H1 (cell line): ENCODE measurements around the gene RFLNA. TPM values are rescaled to one million over a fixed set of nuclear protein-coding genes. Genes with fewer than 3 reads are reported as not detected.

Experiments used
- CTCF ChIA-PET: fragments of 300-600 bp; sonication (Branson Sonifier 250); formaldehyde crosslinking; loops from one replicate; lab custom pipeline; 2021; ENCODE audit not compliant: partially characterized antibody; lab: Charles Lee
- POLR2A ChIA-PET: fragments of 300-600 bp; sonication (Branson Sonifier 250); formaldehyde crosslinking; loops from one replicate; lab custom pipeline; 2021; ENCODE audit warnings: inconsistent platforms; ENCODE audit not compliant: partially characterized antibody; lab: Charles Lee
- DNase-seq, 2 experiments: peaks; one replicate each; pipeline versions ENCODE4 v3.0.0 to v3.0.0-alpha.2; 2010 to 2022; ENCODE audit warnings: low spot score in 2 of 2, low read depth in 1 of 2, mixed read lengths in 1 of 2
- FAIRE-seq: peaks from 2 replicates; lab custom pipeline; 2011; peaks lifted over from hg19 to GRCh38; lab: Jason Lieb, UNC
- H2AFZ ChIP-seq: 2 replicates; pipeline ENCODE4 v1.8.1; 2012; ENCODE audit warnings: low read length, inconsistent platforms
- H2AK5ac ChIP-seq: 2 replicates; pipeline ENCODE4 v1.6.1; 2013; ENCODE audit warnings: low read depth, low read length
- H2BK120ac ChIP-seq: replicated peaks from 2 replicates; pipeline ENCODE3; 2013; ENCODE audit warnings: low read depth, low read length, inconsistent platforms
- H2BK12ac ChIP-seq: 2 replicates; pipeline ENCODE4 v1.6.1; 2013; ENCODE audit warnings: low read depth, low read length
- H2BK15ac ChIP-seq: 2 replicates; pipeline ENCODE4 v1.6.1; 2013; ENCODE audit warnings: low read length
- H2BK20ac ChIP-seq: 2 replicates; pipeline ENCODE4 v1.6.1; 2013; ENCODE audit warnings: low read length
- H2BK5ac ChIP-seq: 2 replicates; pipeline ENCODE4 v1.6.1; 2013; ENCODE audit warnings: low read depth, low read length
- H3K14ac ChIP-seq: 2 replicates; pipeline ENCODE4 v1.6.1; 2013; ENCODE audit warnings: inconsistent platforms; ENCODE audit not compliant: insufficient read length
- H3K18ac ChIP-seq: 2 replicates; pipeline ENCODE4 v1.6.1; 2013; ENCODE audit warnings: low read length; ENCODE audit errors: extremely low read depth
- H3K23ac ChIP-seq: 2 replicates; pipeline ENCODE4 v1.6.1; 2013; ENCODE audit warnings: inconsistent platforms; ENCODE audit not compliant: insufficient read length
- H3K23me2 ChIP-seq: 2 replicates; pipeline ENCODE4 v1.6.1; 2013; ENCODE audit warnings: low read depth, low read length
- H3K27ac ChIP-seq: 2 replicates; pipeline ENCODE4 v1.6.1; 2011; ENCODE audit warnings: low read depth, low read length, inconsistent platforms
- H3K27me3 ChIP-seq, 4 experiments: replicated peaks in 1 of 4; 1 replicate in 1 of 4; 2 replicates in 3 of 4; pipeline versions ENCODE4 v1.6.1 to v1.8.1; 2011 to 2013; ENCODE audit warnings: low read length in 3 of 4, mild to moderate bottlenecking in 3 of 4, inconsistent platforms in 2 of 4, mixed read lengths in 2 of 4, moderate library complexity in 1 of 4; ENCODE audit not compliant: control insufficient read depth in 3 of 4, insufficient read depth in 3 of 4; ENCODE audit errors: extremely low read depth in 1 of 4
- H3K36me3 ChIP-seq, 4 experiments: 2 replicates each; pipeline versions ENCODE4 v1.6.1 to v1.8.1; 2011 to 2013; ENCODE audit warnings: mild to moderate bottlenecking in 4 of 4, low read length in 3 of 4, moderate library complexity in 2 of 4, control low read depth in 1 of 4, inconsistent platforms in 1 of 4; ENCODE audit not compliant: insufficient read depth in 4 of 4, control insufficient read depth in 2 of 4
- H3K4ac ChIP-seq: replicated peaks from 2 replicates; pipeline ENCODE3; 2013; ENCODE audit warnings: low read length, low read depth, mixed read lengths, inconsistent platforms; ENCODE audit not compliant: insufficient read length
- H3K4me1 ChIP-seq, 4 experiments: replicated peaks in 1 of 4; 1 replicate in 1 of 4; 2 replicates in 3 of 4; pipeline versions ENCODE4 v1.6.1 to v1.8.1; 2011 to 2013; ENCODE audit warnings: low read length in 3 of 4, inconsistent platforms in 2 of 4, mixed read lengths in 1 of 4; ENCODE audit not compliant: insufficient read depth in 4 of 4, control insufficient read depth in 3 of 4
- H3K4me2 ChIP-seq, 2 experiments: 2 replicates each; pipeline versions ENCODE4 v1.6.1 to v1.8.1; 2011 to 2013; ENCODE audit warnings: low read depth in 2 of 2, low read length in 2 of 2, control low read depth in 1 of 2, inconsistent platforms in 1 of 2, mild to moderate bottlenecking in 1 of 2; ENCODE audit not compliant: insufficient read depth in 1 of 2
- H3K4me3 ChIP-seq, 4 experiments: fragments of 200-600, 300-600 bp in 1 of 4; sonication (generic), shearing (Covaris generic), sonication (Bioruptor Twin) in 1 of 4; 2 replicates each; pipeline versions ENCODE4 v1.5.1 to v1.8.1; 2011 to 2016; ENCODE audit warnings: low read length in 4 of 4, low read depth in 3 of 4, control low read depth in 2 of 4, inconsistent platforms in 2 of 4, mild to moderate bottlenecking in 2 of 4, mixed read lengths in 1 of 4, moderate library complexity in 1 of 4; ENCODE audit not compliant: insufficient read depth in 2 of 4; ENCODE audit errors: extremely low read depth in 1 of 4
- H3K56ac ChIP-seq: replicated peaks from 2 replicates; pipeline ENCODE3; 2013; ENCODE audit warnings: low read depth, mild to moderate bottlenecking, mixed read lengths, low read length, inconsistent platforms; ENCODE audit not compliant: insufficient read length
- H3K79me1 ChIP-seq: 2 replicates; pipeline ENCODE4 v1.6.1; 2013; ENCODE audit warnings: low read depth, low read length, control low read depth
- H3K79me2 ChIP-seq, 2 experiments: 2 replicates each; pipeline versions ENCODE4 v1.6.1 to v1.8.1; 2012 to 2013; ENCODE audit warnings: low read length in 2 of 2, mild to moderate bottlenecking in 2 of 2, inconsistent platforms in 1 of 2; ENCODE audit not compliant: insufficient read depth in 2 of 2, control insufficient read depth in 1 of 2
- H3K9ac ChIP-seq, 4 experiments: replicated peaks in 1 of 4; 1 replicate in 1 of 4; 2 replicates in 3 of 4; pipeline versions ENCODE4 v1.6.1 to v1.8.1; 2011 to 2013; ENCODE audit warnings: low read depth in 3 of 4, low read length in 3 of 4, control low read depth in 2 of 4, mild to moderate bottlenecking in 2 of 4, moderate library complexity in 2 of 4, inconsistent platforms in 1 of 4; ENCODE audit errors: extremely low read depth in 1 of 4
- H3K9me3 ChIP-seq, 2 experiments: 2 replicates each; pipeline versions ENCODE4 v1.6.1 to v1.8.1; 2012 to 2013; ENCODE audit warnings: mild to moderate bottlenecking in 2 of 2, moderate library complexity in 2 of 2, control low read depth in 1 of 2, inconsistent platforms in 1 of 2, low read depth in 1 of 2, low read length in 1 of 2, mixed read lengths in 1 of 2; ENCODE audit not compliant: insufficient read depth in 2 of 2
- H4K20me1 ChIP-seq, 2 experiments: replicated peaks in 1 of 2; 2 replicates each; pipeline versions ENCODE3 to v1.8.1; 2011 to 2013; ENCODE audit warnings: inconsistent platforms in 2 of 2, low read length in 2 of 2, mild to moderate bottlenecking in 1 of 2; ENCODE audit not compliant: insufficient read depth in 2 of 2, control insufficient read depth in 1 of 2
- H4K5ac ChIP-seq: 2 replicates; pipeline ENCODE4 v1.6.1; 2013; ENCODE audit warnings: low read length, low read depth, mixed read lengths, inconsistent platforms; ENCODE audit not compliant: insufficient read length
- H4K8ac ChIP-seq: 2 replicates; pipeline ENCODE4 v1.8.0; 2013; ENCODE audit warnings: mild to moderate bottlenecking, moderate library complexity, low read length, inconsistent platforms; ENCODE audit not compliant: insufficient read depth; ENCODE audit errors: extremely low read depth
- H4K91ac ChIP-seq: replicated peaks from 2 replicates; pipeline ENCODE3; 2013; ENCODE audit warnings: low read length, mixed read lengths, inconsistent platforms; ENCODE audit not compliant: insufficient read length
- ASH2L ChIP-seq: fragments of 200-600, 300-600 bp; sonication (generic); IDR thresholded peaks from one replicate; pipeline ENCODE4 v1.7.1; 2017; ENCODE audit warnings: low read length
- BACH1 ChIP-seq: IDR thresholded peaks from 2 replicates; pipeline ENCODE4 v1.6.1; 2012; ENCODE audit warnings: low read length, improper control_type of control experiment
- BCL11A ChIP-seq, 2 experiments: IDR thresholded peaks; one replicate each; pipeline ENCODE4 v1.6.1; 2011; ENCODE audit warnings: low read depth in 2 of 2, low read length in 2 of 2, mild to moderate bottlenecking in 2 of 2
- CEBPB ChIP-seq: IDR thresholded peaks from 2 replicates; pipeline ENCODE4 v1.6.1; 2012; ENCODE audit warnings: low read depth, low read length
- GTF2F1 ChIP-seq: IDR thresholded peaks from 2 replicates; pipeline ENCODE4 v1.6.1; 2012; ENCODE audit warnings: low read depth, low read length, improper control_type of control experiment, borderline replicate concordance
- HDAC2 ChIP-seq, 2 experiments: fragments of 300-600 bp in 1 of 2; sonication (generic) in 1 of 2; IDR thresholded peaks; 2 replicates each; pipeline ENCODE4 v1.6.1; 2011 to 2012; ENCODE audit warnings: low read depth in 2 of 2, low read length in 2 of 2, mild to moderate bottlenecking in 2 of 2, moderate library complexity in 2 of 2, borderline replicate concordance in 1 of 2, inconsistent platforms in 1 of 2
- POU5F1 ChIP-seq: IDR thresholded peaks from 2 replicates; pipeline ENCODE4 v1.6.1; 2011; ENCODE audit warnings: low read depth, mild to moderate bottlenecking, low read length, moderate library complexity
- SUZ12 ChIP-seq: fragments of 200-600 bp; sonication (generic); IDR thresholded peaks from 2 replicates; pipeline ENCODE4 v1.6.1; 2012; ENCODE audit warnings: mild to moderate bottlenecking, inconsistent platforms, low read length, moderate library complexity, mixed read lengths
- TAF7 ChIP-seq: optimal IDR thresholded peaks from 2 replicates; pipeline ENCODE3; 2011; ENCODE audit warnings: low read depth, mild to moderate bottlenecking, inconsistent platforms, low read length, moderate library complexity, borderline replicate concordance
- WGBS, 2 experiments: shearing (Covaris generic) in 1 of 2; methylation state at CpG; one replicate each; pipeline versions ENCODE4 v1.1.6 to v1.1.7; 2013 to 2015; ENCODE audit warnings: low lambda C conversion rate in 2 of 2, mixed read lengths in 2 of 2, inconsistent platforms in 1 of 2, low coverage in 1 of 2, missing lambda C conversion rate in 1 of 2; ENCODE audit not compliant: insufficient replicate concordance in 2 of 2, insufficient coverage in 1 of 2, insufficient read length in 1 of 2; ENCODE audit errors: extremely low coverage in 1 of 2, missing lambda C conversion rate in 1 of 2; 5-methylcytosine and 5-hydroxymethylcytosine counted together
- polyA plus RNA-seq, 7 experiments: library from polyadenylated mRNA; depleted of rRNA in 3 of 7; stranded (reverse) in 5 of 7; unstranded in 2 of 7; fragments of >200 nt in 5 of 7; fragments of 200-250 nt in 2 of 7; gene quantifications; 1 replicate in 5 of 7; 2 replicates in 1 of 7; 4 replicates in 1 of 7; pipeline versions ENCODE4 v1.2.1 to v1.2.3, GENCODE V29; 2011 to 2013; ENCODE audit warnings: missing spikeins in 2 of 7, mixed read lengths in 2 of 7
- total RNA-seq: library from RNA; stranded (reverse); fragmentation: NEBNext Ultra II Directional; extraction: Animal tissue kit (Norgen Biotek cat#: 25700); gene quantifications from 2 replicates; pipeline ENCODE4 v1.2.1, GENCODE V29; 2021
- TF ChIP-seq, protein P1 (sequence below): IDR thresholded peaks from 2 replicates; pipeline ENCODE4 v1.6.1; 2012; ENCODE audit warnings: inconsistent platforms
- TF ChIP-seq, protein P2 (sequence below): IDR thresholded peaks from 2 replicates; pipeline ENCODE4 v1.6.1; 2011; ENCODE audit warnings: low read depth, mild to moderate bottlenecking, low read length; ENCODE audit not compliant: insufficient read depth

Gene RFLNA
- total and polyA plus RNA-seq, 2 of the 8 experiments (the other 6 are each of a cell fraction or from before 2014, with no cell fraction given), result 6.4 to 6.6 TPM

DNA sequence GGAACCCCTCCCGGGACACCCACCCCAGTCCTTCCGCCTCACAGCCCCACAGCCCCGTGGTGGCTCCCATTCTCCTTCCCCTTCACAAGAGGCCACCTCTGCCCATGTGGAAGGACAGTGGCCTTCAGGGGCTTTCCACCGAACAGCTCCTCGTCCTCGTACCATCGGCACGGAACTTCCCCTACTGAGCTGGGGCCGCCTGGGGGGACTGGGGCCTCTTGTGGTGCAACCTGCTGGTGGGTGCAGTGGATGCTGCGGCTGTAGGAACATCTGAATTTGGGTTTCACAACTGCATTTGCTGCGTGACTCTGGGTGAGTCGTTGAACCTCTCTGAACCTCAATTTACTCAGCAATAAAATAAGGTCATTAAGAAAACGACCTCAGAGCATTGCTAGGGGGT lies 50.9 kb downstream of the RFLNA start:
- Histone ChIP-seq H3K56ac (no peak overlapping the region), H3K23ac (no peak overlapping the region), H3K14ac (no peak overlapping the region), H3K4ac (no peak overlapping the region), H3K27ac (no peak overlapping the region), H4K91ac (no peak overlapping the region), H3K4me2 (no peak overlapping the region), H3K36me3 (peaks cover 15 to 54% (median 40%) of the 10 kb centered on the region in 4 experiments), H3K79me2 (no peaks in the 10 kb centered on the region), H3K4me3 (no peak overlapping the region), H2AFZ (no peak overlapping the region), H3K79me1 (no peaks in the 10 kb centered on the region), H2BK12ac (no peak overlapping the region), H2BK120ac (no peak overlapping the region), H3K27me3 (no peaks in the 10 kb centered on the region), H2AK5ac (no peak overlapping the region), H4K5ac (no peak overlapping the region), H3K9ac (no peak overlapping the region), H2BK5ac (no peak overlapping the region), H3K18ac (no peak overlapping the region), H3K23me2 (no peaks in the 10 kb centered on the region), H4K20me1 (peaks cover 0 to 14% of the 10 kb centered on the region in 2 experiments), H4K8ac (no peak overlapping the region; the same call in 1 of the 2 replicates), H3K9me3 (no peaks in the 10 kb centered on the region), H2BK15ac (no peak overlapping the region), H3K4me1 (no peaks in the 10 kb centered on the region), H2BK20ac (no peak overlapping the region)
- WGBS, 2 experiments, result 93% methylated on average over 13 of the region's 13 CpGs; no CpG with 5 or more reads in 1 of the 2 experiments
- ChIA-PET POLR2A (no interaction called here), CTCF (interaction anchor here (1.0 to 2.3 kb wide), 6 partner anchors 11 to 309 kb away, joined by 3 to 10 read pairs (median 6); no protein-coding TSS in a partner anchor)
- no peak for FAIRE-seq
- DNase-seq, result no peak
- no peak for TF ChIP-seq GTF2F1
- no peak for TF ChIP-seq CEBPB
- no peak for TF ChIP-seq ASH2L
- TF ChIP-seq POU5F1, result no peak
- no peak for TF ChIP-seq BCL11A (IDR thresholded peaks at IDR 0.05; ENCODE audit: low read depth in 2 of 2, low read length in 2 of 2)
- TF ChIP-seq HDAC2 (IDR thresholded peaks at IDR 0.05; ENCODE audit: borderline replicate concordance in 1 of 2, low read depth in 2 of 2, low read length in 2 of 2), result no peak
- TF ChIP-seq SUZ12, result no peak
- TF ChIP-seq TAF7, result no peak
- no peak for TF ChIP-seq BACH1
- TF ChIP-seq, protein P1, sequence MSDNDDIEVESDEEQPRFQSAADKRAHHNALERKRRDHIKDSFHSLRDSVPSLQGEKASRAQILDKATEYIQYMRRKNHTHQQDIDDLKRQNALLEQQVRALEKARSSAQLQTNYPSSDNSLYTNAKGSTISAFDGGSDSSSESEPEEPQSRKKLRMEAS, result no peak
- TF ChIP-seq, protein P2, sequence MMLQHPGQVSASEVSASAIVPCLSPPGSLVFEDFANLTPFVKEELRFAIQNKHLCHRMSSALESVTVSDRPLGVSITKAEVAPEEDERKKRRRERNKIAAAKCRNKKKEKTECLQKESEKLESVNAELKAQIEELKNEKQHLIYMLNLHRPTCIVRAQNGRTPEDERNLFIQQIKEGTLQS, result no peak
